Measurements from ENCODE around the gene CCDC124.

Gene CCDC124

DNA sequence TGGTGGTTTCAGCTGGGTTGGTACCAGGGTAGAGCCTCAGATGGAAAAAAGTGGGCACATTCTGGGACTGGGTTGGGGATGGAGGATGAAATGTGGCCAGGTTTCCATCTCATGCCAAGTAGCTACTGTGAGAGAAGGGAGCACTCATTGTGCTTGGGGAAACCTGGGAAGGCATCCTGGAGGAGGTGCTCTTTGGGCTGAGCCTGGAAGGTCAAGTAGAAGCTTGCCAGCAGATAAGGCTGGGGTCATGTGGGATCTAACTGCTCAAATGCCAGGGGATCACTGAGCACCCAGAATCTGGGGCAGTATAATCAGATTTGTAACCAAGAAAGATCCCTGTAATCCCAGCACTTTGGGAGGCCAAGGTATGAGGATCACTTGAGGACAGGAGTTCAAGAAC is 25.1 kb downstream of the CCDC124 start:
- DNase-seq (no peak), ATAC-seq (ENCODE audit: insufficient read depth, low read depth) (no peak)
- H4K20me1 ChIP-seq (ENCODE audit: insufficient read depth, low read length): no peaks in the 10 kb centered on the region
- TF ChIP-seq, protein P1, sequence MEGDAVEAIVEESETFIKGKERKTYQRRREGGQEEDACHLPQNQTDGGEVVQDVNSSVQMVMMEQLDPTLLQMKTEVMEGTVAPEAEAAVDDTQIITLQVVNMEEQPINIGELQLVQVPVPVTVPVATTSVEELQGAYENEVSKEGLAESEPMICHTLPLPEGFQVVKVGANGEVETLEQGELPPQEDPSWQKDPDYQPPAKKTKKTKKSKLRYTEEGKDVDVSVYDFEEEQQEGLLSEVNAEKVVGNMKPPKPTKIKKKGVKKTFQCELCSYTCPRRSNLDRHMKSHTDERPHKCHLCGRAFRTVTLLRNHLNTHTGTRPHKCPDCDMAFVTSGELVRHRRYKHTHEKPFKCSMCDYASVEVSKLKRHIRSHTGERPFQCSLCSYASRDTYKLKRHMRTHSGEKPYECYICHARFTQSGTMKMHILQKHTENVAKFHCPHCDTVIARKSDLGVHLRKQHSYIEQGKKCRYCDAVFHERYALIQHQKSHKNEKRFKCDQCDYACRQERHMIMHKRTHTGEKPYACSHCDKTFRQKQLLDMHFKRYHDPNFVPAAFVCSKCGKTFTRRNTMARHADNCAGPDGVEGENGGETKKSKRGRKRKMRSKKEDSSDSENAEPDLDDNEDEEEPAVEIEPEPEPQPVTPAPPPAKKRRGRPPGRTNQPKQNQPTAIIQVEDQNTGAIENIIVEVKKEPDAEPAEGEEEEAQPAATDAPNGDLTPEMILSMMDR (IDR thresholded peaks at IDR 0.05; ENCODE audit: borderline replicate concordance, extremely low read depth, low read length, poor library complexity, severe bottlenecking): no peak
- peaks cover 8% of the 10 kb centered on the region for H3K27me3 ChIP-seq (ENCODE audit: insufficient read depth, low read length, poor library complexity)
- H3K4me1 ChIP-seq (ENCODE audit: insufficient read depth, low read length): no peaks in the 10 kb centered on the region
- H3K36me3 ChIP-seq (ENCODE audit: insufficient read depth, low read length): no peaks in the 10 kb centered on the region
- no peak overlapping the region for H3K4me2 ChIP-seq (ENCODE audit: insufficient read depth, low read length)
- no peak overlapping the region for H3K27ac ChIP-seq (ENCODE audit: low read length)
- no peak overlapping the region for H3K9ac ChIP-seq (ENCODE audit: low read depth, low read length)
- H2AFZ ChIP-seq (ENCODE audit: low read depth, low read length): no peak overlapping the region
- no peak overlapping the region for H3K4me3 ChIP-seq (ENCODE audit: low read depth in 1 of 2, low read length in 2 of 2)
- H3K79me2 ChIP-seq (ENCODE audit: insufficient read depth, low read length): no peaks in the 10 kb centered on the region
- no peaks in the 10 kb centered on the region for H3K9me3 ChIP-seq (ENCODE audit: insufficient read depth, low read length, severe bottlenecking)

DNA sequence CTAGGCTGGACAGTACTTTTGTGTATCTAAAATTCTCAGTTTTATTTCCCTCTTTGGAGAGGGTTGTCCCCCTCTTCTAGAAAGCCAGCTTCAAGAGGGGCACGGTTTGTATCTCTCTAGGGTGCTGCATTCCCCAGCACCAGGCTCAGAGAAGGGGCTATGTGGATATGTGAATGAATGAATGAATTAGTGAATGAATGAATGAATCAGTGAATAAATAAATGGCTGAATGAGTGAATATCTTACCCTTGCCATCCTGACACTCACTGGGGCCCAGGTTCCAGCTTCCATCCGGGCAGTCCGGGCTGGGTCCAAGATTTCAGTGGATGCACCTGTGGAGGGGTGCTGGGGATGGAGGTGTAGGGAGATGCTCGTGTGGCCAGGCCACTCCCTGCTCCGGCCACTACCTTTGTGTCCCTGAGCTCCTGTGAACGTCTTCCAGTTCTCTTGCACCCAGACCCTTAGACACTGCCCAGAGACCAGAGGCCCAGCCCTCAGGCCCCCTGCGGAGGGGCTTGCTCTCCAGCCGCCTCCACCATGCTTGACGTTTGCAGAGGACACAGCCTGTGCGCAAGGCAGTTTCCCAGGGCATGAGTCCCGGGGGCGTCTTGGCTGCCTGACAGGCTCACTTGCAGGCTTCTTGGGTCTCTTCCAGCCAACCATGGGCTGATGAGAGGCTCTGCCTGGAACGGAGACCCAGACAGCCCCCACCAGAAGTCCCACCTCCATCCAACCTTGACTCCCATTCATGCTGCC is 31.3 kb downstream of the CCDC124 start:
- TF ChIP-seq, protein P1 (IDR thresholded peaks at IDR 0.05; ENCODE audit: borderline replicate concordance, extremely low read depth, low read length, poor library complexity, severe bottlenecking): no peak
- TF ChIP-seq EZH2 (IDR thresholded peaks at IDR 0.05; ENCODE audit: borderline replicate concordance, low read depth, low read length, severe bottlenecking): no peak
- ATAC-seq (ENCODE audit: insufficient read depth, low read depth) (no peak), DNase-seq (no peak)
- no peak overlapping the region for H3K27ac ChIP-seq (ENCODE audit: low read length)
- no peaks in the 10 kb centered on the region for H3K4me1 ChIP-seq (ENCODE audit: insufficient read depth, low read length)
- no peaks in the 10 kb centered on the region for H3K9me3 ChIP-seq (ENCODE audit: insufficient read depth, low read length, severe bottlenecking)
- H3K36me3 ChIP-seq (ENCODE audit: insufficient read depth, low read length): no peaks in the 10 kb centered on the region
- H4K20me1 ChIP-seq (ENCODE audit: insufficient read depth, low read length): no peaks in the 10 kb centered on the region; the same call in 1 of the 2 replicates
- no peak overlapping the region for H3K9ac ChIP-seq (ENCODE audit: low read depth, low read length)
- H3K27me3 ChIP-seq (ENCODE audit: insufficient read depth, low read length, poor library complexity): peaks cover 4% of the 10 kb centered on the region
- no peak overlapping the region for H2AFZ ChIP-seq (ENCODE audit: low read depth, low read length)
- no peak overlapping the region for H3K4me2 ChIP-seq (ENCODE audit: insufficient read depth, low read length)
- no peaks in the 10 kb centered on the region for H3K79me2 ChIP-seq (ENCODE audit: insufficient read depth, low read length)
- no peak overlapping the region for H3K4me3 ChIP-seq (ENCODE audit: low read depth in 1 of 2, low read length in 2 of 2)

DNA sequence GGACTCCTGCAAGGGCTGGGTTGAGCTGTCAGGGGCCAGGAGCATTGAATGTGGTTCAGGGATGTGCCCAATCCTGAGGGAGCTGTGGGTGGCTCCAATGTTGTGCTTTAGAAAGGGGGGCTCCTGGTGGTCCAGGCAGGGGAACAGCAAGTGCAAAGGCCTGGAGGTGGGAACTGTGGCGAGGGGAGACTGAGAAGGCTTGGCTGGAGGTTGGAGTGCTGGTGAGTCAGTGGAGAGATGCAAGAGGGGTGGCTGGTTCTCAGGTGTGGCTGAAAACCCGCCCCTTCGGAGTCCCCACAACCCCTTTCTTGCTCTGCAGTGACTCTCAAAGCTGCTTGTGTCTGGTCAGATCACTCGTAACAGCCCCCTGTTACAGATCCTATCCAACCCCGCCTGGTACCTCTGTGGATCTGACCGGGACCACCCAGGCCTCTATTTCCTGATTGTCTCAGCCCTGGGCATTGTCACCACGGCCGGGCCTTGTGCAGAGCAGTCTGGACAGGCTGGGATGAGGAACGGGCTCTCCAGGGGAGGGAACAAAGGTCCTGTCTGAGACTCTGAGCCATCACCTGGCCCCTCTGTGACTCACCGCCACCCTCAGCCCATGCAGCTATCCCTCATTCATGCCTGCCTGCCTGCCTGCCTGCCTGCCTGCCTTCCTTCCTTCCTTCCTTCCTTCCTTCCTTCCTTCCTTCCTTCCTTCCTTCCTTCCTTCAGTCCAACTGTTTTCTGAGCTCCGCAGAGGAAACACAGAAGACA is 32.7 kb downstream of the CCDC124 start:
- Histone ChIP-seq H3K27ac (ENCODE audit: low read length) (no peak overlapping the region), H3K4me3 (ENCODE audit: low read depth in 1 of 2, low read length in 2 of 2) (no peak overlapping the region), H3K9ac (ENCODE audit: low read depth, low read length) (no peak overlapping the region), H4K20me1 (ENCODE audit: insufficient read depth, low read length) (no peaks in the 10 kb centered on the region; the same call in 1 of the 2 replicates), H3K79me2 (ENCODE audit: insufficient read depth, low read length) (no peaks in the 10 kb centered on the region), H3K4me2 (ENCODE audit: insufficient read depth, low read length) (no peak overlapping the region), H3K4me1 (ENCODE audit: insufficient read depth, low read length) (no peaks in the 10 kb centered on the region), H2AFZ (ENCODE audit: low read depth, low read length) (no peak overlapping the region), H3K36me3 (ENCODE audit: insufficient read depth, low read length) (no peaks in the 10 kb centered on the region), H3K9me3 (ENCODE audit: insufficient read depth, low read length, severe bottlenecking) (no peaks in the 10 kb centered on the region), H3K27me3 (ENCODE audit: insufficient read depth, low read length, poor library complexity) (peaks cover 4% of the 10 kb centered on the region)
- TF ChIP-seq, protein P1 (IDR thresholded peaks at IDR 0.05; ENCODE audit: borderline replicate concordance, extremely low read depth, low read length, poor library complexity, severe bottlenecking): no peak
- TF ChIP-seq EZH2 (IDR thresholded peaks at IDR 0.05; ENCODE audit: borderline replicate concordance, low read depth, low read length, severe bottlenecking): no peak
- ATAC-seq (ENCODE audit: insufficient read depth, low read depth): no peak
- no peak for DNase-seq
